ENCODE data around the gene MINDY2.

DNA sequence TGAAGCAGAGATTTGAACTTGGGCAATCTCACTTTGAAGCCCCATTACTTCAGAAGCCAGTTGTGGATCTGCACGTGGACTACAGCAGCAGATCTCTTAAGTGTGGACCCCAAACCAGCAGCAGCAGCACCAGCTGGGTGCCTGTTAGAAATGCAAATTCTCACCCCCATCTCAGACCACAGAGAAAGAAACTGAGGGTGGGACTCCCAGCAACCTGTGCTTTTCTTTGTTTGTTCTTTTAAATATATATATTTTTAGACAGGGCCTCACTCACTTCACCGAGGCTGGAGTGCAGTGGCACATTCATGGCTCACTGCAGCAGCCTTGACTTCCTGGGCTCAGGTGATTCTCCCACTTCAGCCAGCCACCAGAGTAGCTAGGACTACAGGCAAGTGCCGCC lies 109.2 kb downstream of the MINDY2 start:
- no peak for TF ChIP-seq POLR2AphosphoS5 (IDR thresholded peaks at IDR 0.05)
- no peak for TF ChIP-seq POLR2A (IDR thresholded peaks at IDR 0.05; ENCODE audit: low read depth)
- TF ChIP-seq, protein P1, sequence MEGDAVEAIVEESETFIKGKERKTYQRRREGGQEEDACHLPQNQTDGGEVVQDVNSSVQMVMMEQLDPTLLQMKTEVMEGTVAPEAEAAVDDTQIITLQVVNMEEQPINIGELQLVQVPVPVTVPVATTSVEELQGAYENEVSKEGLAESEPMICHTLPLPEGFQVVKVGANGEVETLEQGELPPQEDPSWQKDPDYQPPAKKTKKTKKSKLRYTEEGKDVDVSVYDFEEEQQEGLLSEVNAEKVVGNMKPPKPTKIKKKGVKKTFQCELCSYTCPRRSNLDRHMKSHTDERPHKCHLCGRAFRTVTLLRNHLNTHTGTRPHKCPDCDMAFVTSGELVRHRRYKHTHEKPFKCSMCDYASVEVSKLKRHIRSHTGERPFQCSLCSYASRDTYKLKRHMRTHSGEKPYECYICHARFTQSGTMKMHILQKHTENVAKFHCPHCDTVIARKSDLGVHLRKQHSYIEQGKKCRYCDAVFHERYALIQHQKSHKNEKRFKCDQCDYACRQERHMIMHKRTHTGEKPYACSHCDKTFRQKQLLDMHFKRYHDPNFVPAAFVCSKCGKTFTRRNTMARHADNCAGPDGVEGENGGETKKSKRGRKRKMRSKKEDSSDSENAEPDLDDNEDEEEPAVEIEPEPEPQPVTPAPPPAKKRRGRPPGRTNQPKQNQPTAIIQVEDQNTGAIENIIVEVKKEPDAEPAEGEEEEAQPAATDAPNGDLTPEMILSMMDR (IDR thresholded peaks at IDR 0.05) = no peak

Data from esophagus muscularis mucosa (tissue), 3 donors.